RWPE2 (cell line): ENCODE measurements around the gene PAX8.
A peak's percentile ranks its signal among the peaks of the same experiment; 100 is the strongest.

Experiments used
- ATAC-seq: fragments of 200-7000 bp; cut with Tn5 transposase; 3 replicates; pipeline ENCODE4 v1.9.1; 2021; ENCODE audit warnings: low read depth
- DNase-seq: peaks from one replicate; pipeline ENCODE4 v3.0.0-alpha.2; 2020; ENCODE audit warnings: low spot score
- H3K27ac ChIP-seq: fragments of 450-650 bp; 2 replicates; pipeline ENCODE4 v1.5.1; 2017; ENCODE audit warnings: mild to moderate bottlenecking; ENCODE audit not compliant: poor library complexity, severe bottlenecking
- H3K27me3 ChIP-seq: fragments of 250-450 bp; sonication (Bioruptor Pico); 2 replicates; pipeline ENCODE4 v1.5.1; 2021; ENCODE audit warnings: mild to moderate bottlenecking, moderate library complexity; ENCODE audit not compliant: insufficient read depth, poor library complexity, severe bottlenecking
- H3K36me3 ChIP-seq: fragments of 250-450 bp; sonication (Bioruptor Pico); 2 replicates; pipeline ENCODE4 v1.5.1; 2020; ENCODE audit warnings: low read depth, mild to moderate bottlenecking, moderate library complexity
- H3K4me1 ChIP-seq: fragments of 250-450 bp; sonication (Bioruptor Pico); 2 replicates; pipeline ENCODE4 v1.5.1; 2021; ENCODE audit warnings: mild to moderate bottlenecking, moderate library complexity; ENCODE audit not compliant: insufficient read depth, poor library complexity, severe bottlenecking
- H3K4me3 ChIP-seq: fragments of 250-450 bp; sonication (Bioruptor Pico); 2 replicates; pipeline ENCODE4 v1.5.1; 2021; ENCODE audit warnings: mild to moderate bottlenecking, moderate library complexity; ENCODE audit not compliant: severe bottlenecking
- H3K9me3 ChIP-seq: fragments of 250-450 bp; sonication (Bioruptor Pico); 2 replicates; pipeline ENCODE4 v1.5.1; 2021; ENCODE audit warnings: mild to moderate bottlenecking, moderate library complexity; ENCODE audit not compliant: severe bottlenecking
- TF ChIP-seq, protein P1 (sequence below): fragments of 450-650 bp; IDR thresholded peaks from one replicate; pipeline ENCODE4 v1.5.1; 2017; ENCODE audit warnings: mild to moderate bottlenecking, moderate library complexity; ENCODE audit not compliant: poor library complexity, severe bottlenecking

The PAX8 gene

DNA sequence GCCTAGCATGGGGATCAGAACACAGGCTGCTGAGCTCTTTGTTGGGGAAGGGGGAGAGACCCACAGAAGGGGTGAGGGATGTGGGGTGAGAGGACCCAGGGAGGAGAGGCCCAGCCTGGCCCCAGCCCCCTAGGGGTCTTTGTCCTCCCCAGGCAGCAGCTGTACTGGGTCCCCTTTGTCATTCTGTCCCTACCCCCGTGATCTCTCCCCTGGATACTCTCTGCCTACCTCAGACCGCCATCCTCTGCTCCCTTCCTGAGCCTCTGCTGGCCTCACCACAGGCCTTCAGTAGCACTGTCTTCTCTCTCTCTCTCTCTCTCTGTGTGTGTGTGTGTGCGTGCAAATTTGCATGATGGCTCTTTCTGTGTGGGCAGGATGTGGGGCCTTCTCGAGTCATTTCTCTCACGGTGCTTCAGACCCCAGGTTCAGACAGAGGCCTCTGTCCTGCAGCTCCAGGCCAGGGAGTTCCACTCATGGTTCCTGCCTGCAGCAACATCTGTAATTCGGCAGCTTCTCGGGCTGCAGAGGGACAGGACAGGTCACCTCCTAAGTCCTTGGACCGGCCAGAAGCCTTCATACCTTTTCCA lies 103.6 kb downstream of the PAX8 start:
- no peak for DNase-seq

DNA sequence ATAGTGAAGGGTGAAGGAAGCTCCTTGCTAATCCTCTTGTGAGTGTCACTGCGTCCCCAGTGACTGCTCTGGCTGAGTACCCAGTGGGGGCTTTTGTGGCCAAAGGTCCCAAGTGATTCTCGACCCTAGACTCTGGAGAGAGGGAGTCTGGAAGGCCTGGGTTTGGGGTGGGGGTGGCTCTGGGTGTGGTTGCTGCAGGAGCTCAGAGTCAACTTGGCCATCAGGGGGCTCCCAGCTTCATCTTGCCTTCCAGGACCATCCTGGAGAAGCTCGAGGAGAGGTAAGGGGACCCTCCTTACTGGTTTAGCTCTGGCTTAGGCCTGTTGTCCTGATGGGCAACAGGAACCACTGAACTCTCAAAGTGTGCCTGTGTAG lies 104.4 kb downstream of the PAX8 start:
- H3K4me3 ChIP-seq: no peak overlapping the region
- no peak for ATAC-seq
- H3K27ac ChIP-seq: no peak overlapping the region
- H3K36me3 ChIP-seq: no peaks in the 10 kb centered on the region
- DNase-seq: no peak
- H3K27me3 ChIP-seq: no peaks in the 10 kb centered on the region
- TF ChIP-seq, protein P1, sequence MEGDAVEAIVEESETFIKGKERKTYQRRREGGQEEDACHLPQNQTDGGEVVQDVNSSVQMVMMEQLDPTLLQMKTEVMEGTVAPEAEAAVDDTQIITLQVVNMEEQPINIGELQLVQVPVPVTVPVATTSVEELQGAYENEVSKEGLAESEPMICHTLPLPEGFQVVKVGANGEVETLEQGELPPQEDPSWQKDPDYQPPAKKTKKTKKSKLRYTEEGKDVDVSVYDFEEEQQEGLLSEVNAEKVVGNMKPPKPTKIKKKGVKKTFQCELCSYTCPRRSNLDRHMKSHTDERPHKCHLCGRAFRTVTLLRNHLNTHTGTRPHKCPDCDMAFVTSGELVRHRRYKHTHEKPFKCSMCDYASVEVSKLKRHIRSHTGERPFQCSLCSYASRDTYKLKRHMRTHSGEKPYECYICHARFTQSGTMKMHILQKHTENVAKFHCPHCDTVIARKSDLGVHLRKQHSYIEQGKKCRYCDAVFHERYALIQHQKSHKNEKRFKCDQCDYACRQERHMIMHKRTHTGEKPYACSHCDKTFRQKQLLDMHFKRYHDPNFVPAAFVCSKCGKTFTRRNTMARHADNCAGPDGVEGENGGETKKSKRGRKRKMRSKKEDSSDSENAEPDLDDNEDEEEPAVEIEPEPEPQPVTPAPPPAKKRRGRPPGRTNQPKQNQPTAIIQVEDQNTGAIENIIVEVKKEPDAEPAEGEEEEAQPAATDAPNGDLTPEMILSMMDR: no peak
- H3K4me1 ChIP-seq: no peaks in the 10 kb centered on the region
- H3K9me3 ChIP-seq: no peaks in the 10 kb centered on the region

More for the DNA sequence above, 103.6 kb downstream of the PAX8 start:
- ATAC-seq: 0 out of 3 replicates have a peak, but pooled peaks have one; percentile 28
- Histone ChIP-seq H3K36me3 (no peaks in the 10 kb centered on the region), H3K27me3 (no peaks in the 10 kb centered on the region), H3K4me3 (no peak overlapping the region), H3K4me1 (no peaks in the 10 kb centered on the region), H3K27ac (no peak overlapping the region), H3K9me3 (no peaks in the 10 kb centered on the region)
- TF ChIP-seq, protein P1: no peak

DNA sequence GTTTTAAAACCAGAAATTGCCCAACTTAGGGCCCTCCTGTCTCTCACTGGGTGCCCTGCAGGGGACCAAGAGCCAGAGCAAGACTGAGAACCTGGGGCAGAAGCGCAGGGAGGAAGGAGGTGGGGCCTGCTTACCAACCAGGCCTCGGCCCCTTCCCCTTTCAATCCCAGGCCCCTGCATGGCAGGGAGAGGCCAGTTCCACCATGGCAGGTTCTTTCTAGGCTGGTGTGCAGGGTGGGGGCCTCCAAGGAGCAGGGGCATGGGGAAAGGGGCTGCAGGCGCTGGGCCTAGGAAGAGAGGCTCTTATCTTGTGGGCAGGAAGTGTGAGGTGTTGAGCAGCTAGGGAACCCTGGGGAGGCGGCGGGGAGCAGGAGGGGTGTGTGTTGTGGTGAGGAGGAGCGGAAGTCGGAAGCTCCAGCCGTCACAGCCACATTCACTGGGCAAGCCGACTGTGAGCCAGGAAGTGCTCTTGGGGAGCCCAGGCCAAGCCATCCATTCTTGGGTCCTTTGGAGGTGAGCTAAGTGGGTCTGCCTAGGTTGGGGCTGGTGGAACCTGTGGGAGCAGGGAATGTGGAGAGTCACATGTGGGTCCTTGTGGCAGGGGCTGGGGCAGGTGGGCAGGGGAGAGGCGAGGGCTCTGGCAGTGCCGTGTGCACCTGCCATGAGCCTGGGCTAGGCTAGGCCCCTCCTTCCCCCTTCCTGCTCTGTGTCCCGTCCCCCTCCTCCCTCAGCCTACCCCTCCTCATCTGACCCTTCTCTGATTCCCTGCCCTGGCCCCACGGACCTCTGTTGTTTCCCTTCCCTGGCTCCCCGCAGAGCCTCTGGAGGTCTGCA lies 105.0 kb downstream of the PAX8 start, which contains the start of gene PSD4:
TSS of gene PSD4 (plus strand) at position 430 of the 834 bp plus-strand sequence. CDS start 8,486 bp downstream, outside the sequence.
- no peaks in the 10 kb centered on the region for H3K36me3 ChIP-seq
- DNase-seq (no peak), ATAC-seq (no peak)
- H3K4me3 ChIP-seq: no peak within 1 kb of the TSS
- H3K9me3 ChIP-seq: no peaks in the 10 kb centered on the region
- no peak within 1 kb of the TSS for H3K27ac ChIP-seq
- H3K4me1 ChIP-seq: no peaks in the 10 kb centered on the region
- no peaks in the 10 kb centered on the region for H3K27me3 ChIP-seq
- TF ChIP-seq, protein P1: no peak

DNA sequence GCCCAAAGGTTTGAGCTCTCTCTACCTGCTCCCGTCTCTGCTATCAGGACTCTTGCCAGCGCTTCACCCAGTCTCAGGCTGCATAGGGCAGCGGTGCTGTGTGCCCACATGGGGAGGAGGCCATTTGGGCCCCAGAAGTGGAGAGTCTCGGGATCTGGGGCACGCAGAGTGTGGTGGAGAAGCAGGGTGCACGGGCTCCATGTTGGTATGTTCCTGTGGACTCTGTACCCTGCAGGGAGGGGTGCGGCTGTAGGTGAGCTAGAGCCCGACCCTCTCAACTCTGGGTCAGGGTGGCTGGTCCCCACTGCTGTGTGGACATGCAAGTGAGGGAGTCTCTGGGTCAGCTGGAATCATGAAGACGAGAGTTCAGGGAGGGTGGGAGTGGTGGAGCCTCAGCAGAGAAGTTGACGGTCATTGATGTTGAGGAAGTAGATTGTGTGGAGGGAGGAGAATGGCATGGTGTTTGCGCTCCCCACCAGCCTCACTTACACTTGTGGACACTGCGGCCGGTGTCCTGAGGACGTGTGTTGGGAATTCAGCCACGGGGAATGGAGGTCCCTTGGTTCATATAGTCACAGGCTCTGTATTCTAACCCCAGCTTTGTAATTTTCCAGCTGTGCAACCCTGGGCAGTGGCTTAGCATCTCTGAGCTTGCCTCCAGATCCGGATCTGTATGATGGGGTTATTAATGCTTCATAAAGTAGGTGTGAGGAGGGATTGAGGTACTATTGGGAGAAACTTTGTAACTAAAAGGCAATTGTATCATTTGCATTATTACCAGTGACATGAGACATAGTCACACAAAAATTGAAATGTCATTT lies 105.8 kb downstream of the PAX8 start:
- Histone ChIP-seq H3K4me1 (no peaks in the 10 kb centered on the region), H3K36me3 (no peaks in the 10 kb centered on the region), H3K4me3 (no peak overlapping the region), H3K27ac (no peak overlapping the region), H3K27me3 (no peaks in the 10 kb centered on the region), H3K9me3 (no peaks in the 10 kb centered on the region)
- no peak for DNase-seq
- ATAC-seq: no peak
- TF ChIP-seq, protein P1: no peak
